CD14-positive monocyte (primary cell): ENCODE results near the gene NXPH2. TPM values are rescaled to one million over a fixed set of nuclear protein-coding genes. Genes with fewer than 3 reads are reported as not detected.
A peak's percentile ranks its signal among the peaks of the same experiment; 100 is the strongest.

ENCODE experiments used
- DNase-seq, 3 donors: peaks; one replicate each; pipeline ENCODE4 v3.0.0-alpha.2; 2011 to 2022
- H2AFZ ChIP-seq: 2 replicates; pipeline ENCODE4 v1.6.0; 2012; ENCODE audit warnings: mild to moderate bottlenecking, low read depth, low read length, inconsistent platforms; ENCODE audit not compliant: insufficient read depth, poor library complexity, severe bottlenecking
- H3K27ac ChIP-seq, 2 donors: 1 replicate in 1 of 2; 2 replicates in 1 of 2; pipeline ENCODE4 v1.5.1; 2012 to 2013; ENCODE audit warnings: low read length in 2 of 2, control low read depth in 1 of 2, inconsistent platforms in 1 of 2, low read depth in 1 of 2, mild to moderate bottlenecking in 1 of 2
- H3K27me3 ChIP-seq, 2 donors: one replicate each; pipeline versions ENCODE4 v1.6.0 to v1.6.1; 2011 to 2013; ENCODE audit warnings: low read length in 2 of 2; ENCODE audit not compliant: control insufficient read depth in 2 of 2, insufficient read depth in 2 of 2
- H3K36me3 ChIP-seq, 2 donors: replicated peaks in 1 of 2; 1 replicate in 1 of 2; 2 replicates in 1 of 2; pipeline versions ENCODE4 v1.5.1 to v1.6.1; 2012 to 2013; ENCODE audit warnings: low read length in 2 of 2, control low read depth in 1 of 2, inconsistent platforms in 1 of 2, mild to moderate bottlenecking in 1 of 2; ENCODE audit not compliant: insufficient read depth in 2 of 2, control insufficient read depth in 1 of 2
- H3K4me1 ChIP-seq, 2 donors: 1 replicate in 1 of 2; 2 replicates in 1 of 2; pipeline versions ENCODE4 v1.5.1 to v1.6.1; 2012 to 2013; ENCODE audit warnings: low read length in 2 of 2, control low read depth in 1 of 2, inconsistent platforms in 1 of 2, mild to moderate bottlenecking in 1 of 2, moderate library complexity in 1 of 2; ENCODE audit not compliant: insufficient read depth in 2 of 2, control insufficient read depth in 1 of 2
- H3K4me2 ChIP-seq: replicated peaks from 2 replicates; pipeline ENCODE3; 2012; ENCODE audit warnings: low read length, moderate library complexity, mild to moderate bottlenecking; ENCODE audit not compliant: poor library complexity, severe bottlenecking; ENCODE audit errors: extremely low read depth
- H3K4me3 ChIP-seq, 3 experiments: fragments of 200-600 bp in 1 of 3; sonication (generic) in 1 of 3; replicated peaks in 1 of 3; 1 replicate in 2 of 3; 2 replicates in 1 of 3; pipeline ENCODE4 v1.5.1; 2011 to 2013; ENCODE audit warnings: low read length in 3 of 3, mild to moderate bottlenecking in 3 of 3, control low read depth in 2 of 3, low read depth in 2 of 3, inconsistent platforms in 1 of 3, moderate library complexity in 1 of 3
- H3K79me2 ChIP-seq: 2 replicates; pipeline ENCODE4 v1.6.0; 2012; ENCODE audit warnings: mild to moderate bottlenecking, control low read depth, inconsistent platforms, low read length, moderate library complexity; ENCODE audit not compliant: insufficient read depth
- H3K9ac ChIP-seq: 2 replicates; pipeline ENCODE4 v1.6.0; 2017; ENCODE audit warnings: low read length, mild to moderate bottlenecking; ENCODE audit not compliant: insufficient read depth, poor library complexity, severe bottlenecking
- H3K9me3 ChIP-seq, 2 donors: replicated peaks in 1 of 2; 1 replicate in 1 of 2; 2 replicates in 1 of 2; pipeline versions ENCODE4 v1.5.1 to v1.6.1; 2012 to 2013; ENCODE audit warnings: low read length in 2 of 2, control low read depth in 1 of 2; ENCODE audit not compliant: control insufficient read depth in 1 of 2, insufficient read depth in 1 of 2
- H4K20me1 ChIP-seq: 2 replicates; pipeline ENCODE4 v1.6.0; 2012; ENCODE audit warnings: mild to moderate bottlenecking, low read length, control low read depth, moderate library complexity; ENCODE audit not compliant: insufficient read depth
- H3K27ac Mint-ChIP-seq, 7 donors: one replicate each; pipeline ENCODE4 v1.8.0; 2020; ENCODE audit warnings: mild to moderate bottlenecking in 7 of 7, mixed read lengths in 7 of 7, moderate library complexity in 6 of 7, inconsistent platforms in 2 of 7
- H3K27me3 Mint-ChIP-seq, 3 donors: one replicate each; pipeline ENCODE4 v1.8.0; 2021 to 2022; ENCODE audit warnings: low read depth in 3 of 3, mild to moderate bottlenecking in 3 of 3, mixed read lengths in 3 of 3, moderate library complexity in 3 of 3, inconsistent platforms in 1 of 3
- H3K36me3 Mint-ChIP-seq, 2 donors: one replicate each; pipeline ENCODE4 v1.8.0; 2020; ENCODE audit warnings: mixed read lengths in 2 of 2, inconsistent platforms in 1 of 2, mild to moderate bottlenecking in 1 of 2
- H3K4me1 Mint-ChIP-seq: one replicate; pipeline ENCODE4 v1.8.0; 2020; ENCODE audit warnings: mild to moderate bottlenecking, mixed read lengths
- H3K4me3 Mint-ChIP-seq, 2 donors: one replicate each; pipeline ENCODE4 v1.8.0; 2020; ENCODE audit warnings: mild to moderate bottlenecking in 2 of 2, mixed read lengths in 2 of 2, moderate library complexity in 1 of 2
- H3K9me3 Mint-ChIP-seq, 7 donors: one replicate each; pipeline ENCODE4 v1.8.0; 2020 to 2022; ENCODE audit warnings: mixed read lengths in 7 of 7, mild to moderate bottlenecking in 6 of 7, moderate library complexity in 6 of 7, inconsistent platforms in 2 of 7
- WGBS: methylation state at CpG from one replicate; pipeline ENCODE4 v1.1.5; 2013; ENCODE audit warnings: missing lambda C conversion rate; ENCODE audit not compliant: insufficient coverage; 5-methylcytosine and 5-hydroxymethylcytosine counted together
- intact Hi-C, 2 donors: fragments of 100-400 bp; cut with micrococcal nuclease; formaldehyde crosslinking; loops; one replicate each; pipeline versions ENCODE4 v1.15.0 to v1.15.1; 2023
- polyA plus RNA-seq, 3 donors: library from polyadenylated mRNA; depleted of rRNA in 1 of 3; unstranded in 2 of 3; stranded (reverse) in 1 of 3; fragments of 300-500 nt in 2 of 3; fragments of >200 nt in 1 of 3; fragmentation: Illumina TruSeq in 2 of 3; gene quantifications; 1 replicate in 2 of 3; 2 replicates in 1 of 3; pipeline ENCODE4 v1.2.3, GENCODE V29; 2012 to 2021
- TF ChIP-seq, protein P1 (sequence below): fragments of 200-600 bp; IDR thresholded peaks from one replicate; pipeline ENCODE4 v1.8.0; 2022; ENCODE audit warnings: antibody characterized with exemption, mild to moderate bottlenecking

Gene NXPH2
- polyA plus RNA-seq, 3 donors = not detected

DNA sequence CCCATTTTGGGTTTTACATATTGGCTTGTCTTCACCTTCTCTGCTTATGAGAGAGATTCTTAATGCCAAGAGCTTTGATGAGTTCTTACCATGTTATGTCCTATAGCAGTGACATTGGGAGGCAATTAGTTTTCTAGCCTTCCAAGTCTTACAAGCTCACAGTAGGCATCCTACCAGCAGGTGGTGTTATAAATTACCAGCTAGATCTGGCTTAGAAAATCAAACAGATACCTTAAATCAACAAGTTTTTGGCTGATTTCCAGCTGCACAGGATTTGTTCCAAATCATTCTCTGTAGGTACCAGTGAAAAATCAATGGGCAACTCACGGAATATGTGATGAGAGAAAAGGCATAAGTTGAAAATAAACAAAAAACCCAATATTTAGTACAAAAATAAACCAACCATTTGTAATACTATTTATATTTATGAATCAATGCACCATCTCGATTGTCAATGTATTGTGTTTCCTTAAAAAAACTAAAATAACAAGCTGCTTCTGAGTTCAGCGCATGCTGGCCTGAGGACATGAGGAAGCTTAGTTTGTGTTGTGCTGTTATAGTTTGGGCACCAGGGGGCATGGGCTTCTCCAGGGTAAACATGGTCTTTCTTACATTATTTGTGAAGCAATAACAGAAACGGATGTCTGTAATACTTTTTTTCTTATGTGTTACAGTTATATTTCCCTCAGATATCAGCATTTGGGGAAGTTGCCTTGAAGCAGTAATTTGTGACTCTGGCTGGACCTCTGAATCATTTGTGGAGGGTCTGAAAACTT lies 34.1 kb upstream of the NXPH2 start:
- Histone ChIP-seq H3K27ac (peak overlapping the region in 1 of 2 donors; percentile 49), H3K36me3 (no peaks in the 10 kb centered on the region), H3K9ac (no peak overlapping the region), H3K4me3 (peak overlapping the region in 1 of 3 experiments; percentile 14), H3K4me2 (peak overlapping the region; percentile 19), H2AFZ (peak overlapping the region; percentile 33), H3K9me3 (no peaks in the 10 kb centered on the region), H4K20me1 (no peaks in the 10 kb centered on the region), H3K79me2 (no peaks in the 10 kb centered on the region), H3K4me1 (peaks cover 22 to 25% of the 10 kb centered on the region in 2 donors), H3K27me3 (no peaks in the 10 kb centered on the region)
- no CpG with 5 or more reads among the region's 4 CpGs for WGBS
- H3K27me3 Mint-ChIP-seq = peaks cover 0 to 3% (median 0%) of the 10 kb centered on the region in 3 donors
- H3K4me3 Mint-ChIP-seq = peak overlapping the region in 1 of 2 donors; percentile 57
- TF ChIP-seq, protein P1, sequence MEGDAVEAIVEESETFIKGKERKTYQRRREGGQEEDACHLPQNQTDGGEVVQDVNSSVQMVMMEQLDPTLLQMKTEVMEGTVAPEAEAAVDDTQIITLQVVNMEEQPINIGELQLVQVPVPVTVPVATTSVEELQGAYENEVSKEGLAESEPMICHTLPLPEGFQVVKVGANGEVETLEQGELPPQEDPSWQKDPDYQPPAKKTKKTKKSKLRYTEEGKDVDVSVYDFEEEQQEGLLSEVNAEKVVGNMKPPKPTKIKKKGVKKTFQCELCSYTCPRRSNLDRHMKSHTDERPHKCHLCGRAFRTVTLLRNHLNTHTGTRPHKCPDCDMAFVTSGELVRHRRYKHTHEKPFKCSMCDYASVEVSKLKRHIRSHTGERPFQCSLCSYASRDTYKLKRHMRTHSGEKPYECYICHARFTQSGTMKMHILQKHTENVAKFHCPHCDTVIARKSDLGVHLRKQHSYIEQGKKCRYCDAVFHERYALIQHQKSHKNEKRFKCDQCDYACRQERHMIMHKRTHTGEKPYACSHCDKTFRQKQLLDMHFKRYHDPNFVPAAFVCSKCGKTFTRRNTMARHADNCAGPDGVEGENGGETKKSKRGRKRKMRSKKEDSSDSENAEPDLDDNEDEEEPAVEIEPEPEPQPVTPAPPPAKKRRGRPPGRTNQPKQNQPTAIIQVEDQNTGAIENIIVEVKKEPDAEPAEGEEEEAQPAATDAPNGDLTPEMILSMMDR = peak; percentile 71
- intact Hi-C loops = no loop called here
- H3K36me3 Mint-ChIP-seq = peaks cover 0 to 1% of the 10 kb centered on the region in 2 donors
- peaks cover 30% of the 10 kb centered on the region for H3K4me1 Mint-ChIP-seq
- H3K27ac Mint-ChIP-seq = peak overlapping the region; percentile 35 to 89 (median 75)
- peak; percentile 75 to 85 (median 79) for DNase-seq
- H3K9me3 Mint-ChIP-seq = peaks cover 0 to 4% (median 0%) of the 10 kb centered on the region in 7 donors

DNA sequence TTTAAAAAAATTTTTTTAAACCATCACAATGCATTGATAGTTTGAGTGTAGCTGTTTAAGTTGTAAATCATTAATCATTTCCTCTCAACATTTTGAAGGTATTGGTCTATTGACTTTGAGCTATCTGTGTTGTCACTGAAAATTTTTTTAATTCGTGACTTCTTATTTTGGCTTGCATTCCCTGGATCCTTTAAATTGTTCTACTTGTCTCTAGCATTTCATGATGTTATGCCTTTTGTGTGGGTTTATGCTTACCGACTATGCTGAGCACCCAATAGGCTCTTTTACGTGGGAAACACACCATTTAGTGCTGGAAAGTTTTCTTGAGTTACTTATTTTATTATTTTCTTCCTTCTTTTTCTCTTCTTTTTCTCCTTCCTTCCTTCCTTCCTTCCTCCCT lies 31.2 kb upstream of the NXPH2 start:
- Histone ChIP-seq H3K79me2 (no peaks in the 10 kb centered on the region), H3K4me3 (no peak overlapping the region), H3K36me3 (no peaks in the 10 kb centered on the region), H3K9ac (no peak overlapping the region), H3K4me2 (no peak overlapping the region), H3K9me3 (no peaks in the 10 kb centered on the region), H2AFZ (no peak overlapping the region), H3K27me3 (no peaks in the 10 kb centered on the region), H3K27ac (no peak overlapping the region), H4K20me1 (no peaks in the 10 kb centered on the region), H3K4me1 (peaks cover 22 to 25% of the 10 kb centered on the region in 2 donors)
- no peak for DNase-seq
- Mint-ChIP-seq H3K4me1 (peaks cover 30% of the 10 kb centered on the region), H3K27me3 (peaks cover 0 to 3% (median 0%) of the 10 kb centered on the region in 3 donors), H3K4me3 (no peak overlapping the region), H3K9me3 (peaks cover 0 to 4% (median 1%) of the 10 kb centered on the region in 7 donors), H3K36me3 (peaks cover 0 to 1% of the 10 kb centered on the region in 2 donors), H3K27ac (no peak overlapping the region)
- WGBS = no CpG with 5 or more reads among the region's 3 CpGs
- TF ChIP-seq, protein P1 = no peak
- intact Hi-C loops = no loop called here
